ENCODE results near the gene ZSCAN16.
A peak's percentile ranks its signal among the peaks of the same experiment; 100 is the strongest.
"Not testable (repeated sequence)": the region's sequence is repeated elsewhere in the genome, so short reads cannot be mapped to it uniquely, and the experiment has no call there.

The ZSCAN16 gene
- 7.0 to 14.8 reads per million in 2 experiments for total RNA-seq

DNA sequence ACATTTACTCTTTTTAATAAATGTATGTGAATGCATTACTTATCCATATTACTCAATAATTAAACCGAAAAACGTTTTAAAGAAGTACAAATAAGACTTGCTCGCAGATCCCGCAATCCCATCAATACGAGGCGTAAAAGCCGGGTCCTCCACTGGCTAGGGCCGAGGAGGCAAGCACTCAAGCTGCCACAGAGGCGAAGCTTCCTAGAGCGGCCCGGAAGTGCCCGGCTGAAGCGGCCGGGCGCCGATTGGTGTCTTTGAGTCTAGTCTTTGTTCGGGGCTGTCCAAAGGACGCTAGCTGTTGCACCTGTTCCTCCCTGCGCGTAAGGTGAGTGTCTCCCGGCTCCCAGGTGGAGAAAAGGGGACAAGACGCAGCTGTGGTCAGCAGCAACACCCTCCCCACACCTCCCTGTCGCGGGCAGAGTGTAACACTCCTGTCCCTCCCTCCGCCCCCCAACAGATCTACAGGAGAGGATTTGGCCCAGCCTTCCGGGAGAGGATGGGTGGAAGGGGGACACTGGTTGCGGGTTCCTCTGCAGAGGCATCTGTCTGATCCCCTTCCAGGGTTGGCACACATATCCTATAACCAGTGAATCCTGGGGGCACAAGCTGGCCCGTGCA, at the start of gene ZSCAN16:
TSS of gene ZSCAN16 (plus strand) at position 260 of the 621 bp plus-strand sequence. CDS start 835 bp downstream, outside the sequence.
- DNase-seq (ENCODE audit: low read depth) = peak; percentile 47

DNA sequence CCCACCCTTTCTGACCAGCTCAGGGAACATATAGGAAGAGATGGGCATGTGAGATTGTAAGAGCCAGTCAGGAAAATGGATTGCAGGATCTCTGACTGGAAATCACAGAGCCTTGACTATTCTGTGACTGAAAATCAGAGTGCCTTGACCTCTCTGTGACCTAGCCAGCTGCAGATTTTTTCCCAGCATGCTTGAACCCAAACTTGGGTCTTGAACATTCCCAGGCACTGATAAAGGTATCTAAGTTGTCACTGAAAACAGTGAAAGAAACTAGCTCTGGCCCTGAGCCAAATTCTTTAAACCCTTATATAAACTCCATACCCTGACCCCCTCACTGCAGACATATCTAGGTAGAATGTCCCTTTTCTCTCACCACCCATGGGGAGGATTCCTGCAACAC, 46.4 kb upstream of the ZSCAN16 start:
- DNase-seq (ENCODE audit: low read depth) = no peak

DNA sequence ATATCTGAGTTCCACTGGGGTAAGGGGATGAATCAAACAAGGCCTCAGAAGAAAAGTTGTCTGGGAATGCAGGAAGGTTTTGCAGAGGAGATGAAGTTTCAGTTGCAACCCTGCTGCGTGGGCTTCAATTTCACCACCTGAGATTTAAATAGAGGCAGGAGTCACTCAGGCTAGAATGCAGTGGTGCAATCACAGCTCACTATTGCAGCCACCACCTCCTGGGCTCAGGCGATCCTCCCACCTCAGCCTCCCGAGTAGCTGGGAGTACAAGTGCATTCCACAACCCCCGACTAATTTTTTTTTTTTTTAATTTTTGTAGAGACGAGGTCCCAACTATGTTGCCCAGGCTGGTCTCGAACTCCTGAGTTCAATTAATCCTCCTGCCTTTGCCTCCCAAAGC, 45.6 kb upstream of the ZSCAN16 start:
- DNase-seq (ENCODE audit: low read depth) = no peak

DNA sequence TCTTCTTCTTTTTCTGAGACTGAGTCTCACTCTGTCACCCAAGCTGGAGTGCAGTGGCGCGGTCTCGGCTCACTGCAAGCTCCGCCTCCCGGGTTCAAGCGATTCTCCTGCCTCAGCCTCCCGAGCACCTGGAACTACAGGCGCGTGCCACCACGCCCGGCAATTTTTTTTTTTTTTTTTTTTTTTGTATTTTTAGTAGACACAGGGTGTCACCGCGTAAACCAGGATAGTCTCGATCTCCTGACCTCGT, 44.1 kb upstream of the ZSCAN16 start, which contains the start of gene ZNF165:
TSS of gene ZNF165 (plus strand) at position 188 of the 250 bp plus-strand sequence. CDS start 4,913 bp downstream, outside the sequence.
- not testable (repeated sequence) for DNase-seq (ENCODE audit: low read depth)

DNA sequence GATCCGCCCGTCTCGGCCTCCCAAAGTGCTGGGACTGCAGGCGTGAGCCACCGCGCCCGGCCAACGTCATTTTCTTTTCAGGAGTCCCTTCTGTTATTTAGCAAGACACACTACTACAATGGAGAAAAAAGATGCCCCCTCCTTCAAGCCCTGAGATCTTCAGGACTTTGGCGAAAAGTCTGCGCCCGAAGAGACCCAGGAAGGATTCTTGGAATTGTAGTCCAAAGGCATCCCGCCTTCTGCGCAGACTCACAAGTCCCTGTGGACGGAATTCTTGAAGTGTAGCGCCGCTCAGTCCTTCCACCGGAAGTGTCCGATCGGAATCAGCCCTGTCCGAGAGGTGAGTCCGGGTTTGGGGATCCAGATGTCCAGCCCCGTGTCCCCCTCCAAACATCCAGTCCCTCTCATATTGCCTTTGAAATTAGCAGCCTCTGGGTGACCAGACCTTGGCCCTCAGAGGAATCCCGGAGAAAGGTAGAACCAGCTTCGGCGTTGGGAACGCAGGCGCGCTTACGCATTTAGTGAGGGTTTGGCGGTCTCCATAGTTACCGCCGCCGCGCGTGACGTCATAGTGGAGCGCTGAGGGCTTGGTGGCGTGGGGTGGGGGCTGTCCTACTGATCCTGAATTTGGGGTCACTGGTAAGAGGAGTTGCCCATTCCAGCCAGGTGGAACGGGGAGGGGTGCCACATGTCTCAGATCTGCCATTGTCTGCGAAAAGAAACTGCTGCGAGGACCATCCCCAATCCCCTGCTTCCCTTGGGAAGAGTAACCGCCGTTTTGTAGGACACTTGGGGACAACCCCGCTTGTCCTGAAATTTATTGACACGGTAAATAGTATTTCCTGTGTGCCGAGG, 43.6 kb upstream of the ZSCAN16 start:
- peak; percentile 92 for DNase-seq (ENCODE audit: low read depth)

DNA sequence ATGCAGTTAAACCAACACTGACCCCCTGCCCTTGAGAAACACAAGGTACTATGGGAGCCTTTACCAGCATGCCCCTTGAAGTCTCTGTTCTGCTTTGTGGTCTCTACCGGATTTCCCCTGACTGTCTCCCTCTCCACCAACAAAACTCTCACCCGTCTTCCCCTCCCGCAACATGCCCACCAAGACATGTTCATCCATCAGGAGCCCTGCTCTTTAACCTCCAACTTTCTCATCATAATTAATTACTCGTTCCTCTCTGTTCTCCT, 43.0 kb upstream of the ZSCAN16 start:
- peak; percentile 29 for DNase-seq (ENCODE audit: low read depth)

DNA sequence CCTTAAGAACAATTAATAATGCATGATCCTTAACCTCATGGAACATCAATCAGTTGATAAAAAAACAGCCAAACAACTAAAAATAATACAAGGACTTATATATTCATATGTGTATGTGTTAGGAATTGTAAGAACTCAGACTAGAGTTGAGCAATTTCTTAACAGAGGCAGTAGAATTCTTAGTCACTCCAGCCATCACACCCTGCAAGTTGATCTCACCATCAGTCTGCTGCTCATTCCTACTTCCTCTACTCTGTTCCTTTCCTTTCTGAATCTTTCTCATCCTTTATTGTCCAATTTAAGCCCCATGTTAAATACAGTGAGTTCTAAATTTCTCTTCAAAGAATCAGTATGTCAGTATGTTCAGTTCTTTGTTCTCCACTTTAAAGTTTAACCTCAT, 41.5 kb upstream of the ZSCAN16 start:
- no peak for DNase-seq (ENCODE audit: low read depth)

DNA sequence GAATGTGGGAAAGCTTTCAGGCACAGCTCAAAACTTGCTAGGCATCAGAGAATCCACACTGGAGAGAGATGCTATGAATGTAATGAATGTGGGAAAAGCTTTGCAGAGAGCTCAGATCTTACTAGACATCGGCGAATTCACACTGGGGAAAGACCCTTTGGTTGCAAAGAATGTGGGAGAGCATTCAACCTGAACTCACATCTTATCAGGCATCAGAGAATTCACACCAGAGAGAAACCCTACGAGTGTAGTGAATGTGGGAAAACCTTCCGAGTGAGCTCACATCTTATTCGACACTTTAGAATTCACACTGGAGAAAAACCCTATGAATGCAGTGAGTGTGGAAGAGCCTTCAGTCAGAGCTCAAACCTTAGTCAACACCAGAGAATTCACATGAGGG, 35.4 kb upstream of the ZSCAN16 start:
- DNase-seq (ENCODE audit: low read depth) = no peak

DNA sequence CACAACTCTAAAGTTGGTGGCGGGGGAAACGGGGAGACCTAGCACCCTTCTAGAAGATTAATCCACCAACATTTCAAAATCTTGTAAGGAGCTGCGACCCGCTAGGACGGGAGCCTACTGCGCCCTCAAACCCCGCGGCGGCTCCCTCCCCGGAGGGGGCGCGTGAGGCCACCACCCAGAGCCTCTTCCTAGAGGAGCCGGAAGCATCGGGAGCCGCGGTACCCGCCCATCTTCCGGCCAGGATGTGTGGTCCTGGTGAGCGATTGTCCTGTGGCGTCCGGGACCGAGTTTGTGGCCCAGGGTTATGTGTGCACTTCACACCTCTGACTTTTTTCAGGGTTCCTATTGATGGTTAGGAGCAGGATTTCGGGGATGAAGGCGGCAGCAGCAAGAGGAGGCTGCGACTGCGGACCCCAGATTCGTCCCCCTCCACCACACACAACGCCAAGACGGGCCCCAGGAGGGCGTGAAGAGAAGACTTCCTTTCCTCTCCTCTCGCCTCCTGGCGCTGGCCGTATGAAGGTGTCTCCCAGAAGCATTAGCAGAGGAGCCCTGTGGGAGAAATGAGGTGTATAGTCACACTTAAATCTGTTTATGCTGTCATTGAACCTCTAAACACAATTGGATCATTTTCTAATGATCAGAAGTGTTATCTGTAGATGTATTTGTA, 33.4 kb upstream of the ZSCAN16 start:
- no peak for DNase-seq (ENCODE audit: low read depth)

DNA sequence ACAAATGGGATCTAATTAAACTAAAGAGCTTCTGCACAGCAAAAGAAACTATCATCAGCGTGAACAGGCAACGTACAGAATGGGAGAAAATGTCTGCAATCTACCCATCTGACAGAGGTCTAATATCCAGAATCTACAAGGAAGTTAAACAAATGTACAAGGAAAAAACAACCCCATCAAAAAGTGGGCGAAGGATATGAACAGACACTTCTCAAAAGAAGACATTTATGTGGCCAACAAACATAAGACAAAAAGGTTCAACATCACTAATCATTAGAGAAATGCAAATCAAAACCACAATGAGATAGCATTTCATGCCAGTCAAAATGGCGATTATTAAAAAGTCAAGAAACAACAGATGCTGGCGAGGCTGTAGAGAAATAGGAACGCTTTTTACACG, 22.2 kb upstream of the ZSCAN16 start:
- DNase-seq (ENCODE audit: low read depth) = not testable (repeated sequence)

DNA sequence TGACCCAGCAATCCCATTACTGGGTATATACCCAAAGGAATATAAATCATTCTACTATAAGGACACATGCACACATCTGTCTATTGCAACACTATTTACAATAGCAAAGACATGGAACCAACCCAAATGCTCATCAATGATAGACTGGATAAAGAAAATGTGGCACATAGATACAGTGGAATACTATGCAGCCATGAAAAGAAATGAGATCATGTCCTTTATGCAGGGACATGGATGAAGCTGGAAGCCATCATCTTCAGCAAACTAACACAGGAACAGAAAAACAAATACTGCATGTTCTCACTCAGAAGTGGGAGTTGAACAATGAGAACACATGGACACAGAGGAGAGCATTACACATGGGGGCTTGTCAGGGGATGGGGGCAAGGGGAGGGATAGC, 21.7 kb upstream of the ZSCAN16 start:
- not testable (repeated sequence) for DNase-seq (ENCODE audit: low read depth)

DNA sequence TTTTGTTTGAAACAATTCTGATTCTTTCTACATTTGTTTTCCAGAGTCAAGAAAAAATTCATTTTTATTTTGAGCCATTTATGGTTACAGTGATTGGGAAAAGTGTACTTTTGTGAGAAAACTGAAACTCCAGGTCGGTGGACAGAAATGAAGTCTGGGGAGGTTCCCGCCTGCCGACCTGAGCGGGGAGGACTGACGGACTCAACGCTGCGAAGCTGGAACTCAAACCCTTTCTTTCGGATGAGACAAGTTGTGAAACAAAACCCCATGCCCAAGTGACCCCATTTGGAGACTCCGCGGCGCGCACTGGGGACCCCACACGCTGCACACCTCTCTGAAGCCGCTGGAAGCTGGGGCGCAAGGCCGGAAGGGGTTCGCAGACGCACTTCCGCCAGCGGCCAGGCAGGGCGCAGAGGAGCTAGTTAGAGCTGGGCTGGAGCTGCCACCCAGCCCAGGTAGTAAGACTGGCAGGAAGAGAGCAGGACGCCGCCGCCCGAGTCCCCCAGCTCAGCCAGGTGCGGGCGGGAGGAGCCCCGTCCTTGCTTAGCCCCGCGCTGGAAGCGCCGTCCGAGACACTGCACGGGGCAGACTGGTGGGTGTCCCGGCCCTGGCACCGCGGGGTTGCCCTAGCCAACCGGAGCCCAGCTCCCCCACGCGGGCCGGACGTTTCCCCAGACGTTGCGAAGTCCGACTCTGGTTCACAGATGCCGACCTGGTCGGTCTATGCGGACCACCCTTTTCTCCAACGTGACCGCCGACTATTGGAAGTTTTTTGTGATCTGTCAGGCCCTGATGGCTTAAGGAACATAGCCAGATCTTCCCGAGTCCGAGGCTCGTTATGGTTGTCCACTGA, 19.8 kb upstream of the ZSCAN16 start:
- DNase-seq (ENCODE audit: low read depth) = peak; percentile 71

DNA sequence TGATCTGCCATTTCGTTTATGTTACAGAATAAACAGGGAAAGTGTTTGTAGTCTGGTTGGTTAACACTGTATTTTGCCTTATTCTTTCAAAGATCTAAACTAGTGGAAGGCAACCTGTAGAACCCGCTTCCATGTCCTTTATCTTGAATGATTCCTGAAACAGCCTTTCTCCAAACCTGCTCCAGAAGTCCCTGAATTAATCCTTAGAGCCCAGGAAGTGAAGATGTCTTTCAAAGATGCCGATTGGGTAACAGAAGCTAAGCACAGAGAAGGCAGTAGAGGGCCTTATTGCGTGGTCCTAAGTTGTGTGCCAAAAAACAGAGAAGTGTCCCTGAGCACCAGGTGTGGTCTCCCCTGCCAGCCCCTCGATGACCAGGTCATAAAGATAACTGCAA, 19.2 kb upstream of the ZSCAN16 start:
- no peak for DNase-seq (ENCODE audit: low read depth)

DNA sequence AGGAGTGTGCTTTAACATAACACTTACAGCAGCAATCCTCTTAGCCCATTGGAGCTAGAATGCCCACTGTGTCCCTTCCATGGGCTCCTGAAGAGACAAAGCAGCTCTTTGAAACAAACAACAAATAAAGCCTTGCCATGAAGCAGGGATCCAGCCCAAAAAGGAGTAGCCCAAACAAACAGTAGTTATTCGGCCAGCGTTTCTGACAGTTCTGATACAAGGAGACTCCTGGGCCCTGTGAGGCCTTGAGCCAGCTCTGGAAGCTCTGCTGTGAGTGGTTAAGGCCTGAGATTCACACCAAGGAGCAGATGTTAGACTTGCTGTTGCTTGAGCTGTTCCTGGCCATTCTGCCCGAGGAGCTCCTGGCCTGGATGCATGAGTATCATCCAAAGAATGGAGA, 16.9 kb upstream of the ZSCAN16 start:
- DNase-seq (ENCODE audit: low read depth) = no peak

DNA sequence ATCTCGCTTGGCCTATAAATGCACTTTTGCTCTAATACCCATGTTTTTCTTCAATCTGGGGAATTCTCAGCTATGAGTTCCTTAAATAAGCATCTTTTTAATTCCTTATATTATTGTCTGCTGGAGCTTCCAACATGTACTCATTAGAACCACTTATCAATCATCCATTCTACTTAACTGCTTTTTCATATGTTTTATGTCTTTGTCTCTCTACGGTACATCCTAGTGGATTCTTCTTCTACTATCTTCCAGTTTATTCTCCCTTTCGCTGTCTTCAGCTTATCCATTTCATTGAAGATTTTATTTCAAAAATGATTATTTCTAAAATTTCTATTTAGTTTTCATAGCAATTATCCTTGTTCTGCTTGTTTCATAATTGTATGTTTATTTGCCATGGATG, 12.4 kb upstream of the ZSCAN16 start:
- no peak for DNase-seq (ENCODE audit: low read depth)

DNA sequence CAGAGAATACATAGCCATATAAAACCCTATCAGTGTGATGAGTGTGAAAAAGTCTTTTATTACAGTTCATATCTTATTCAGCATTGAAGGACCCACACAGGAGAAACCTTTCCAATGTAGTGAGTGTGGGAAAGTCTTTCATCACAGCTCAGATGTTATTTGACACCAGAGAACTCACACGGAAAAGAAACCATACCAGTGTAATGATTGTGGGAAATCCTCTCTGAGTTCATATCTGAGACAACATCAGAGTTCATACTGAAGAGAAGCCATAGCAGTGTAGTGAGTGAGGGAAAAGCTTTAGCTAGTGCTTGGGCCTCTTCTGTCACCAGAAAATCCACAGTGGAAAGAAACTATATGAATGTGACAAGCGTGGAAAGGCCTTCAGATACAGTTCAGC, 8.6 kb upstream of the ZSCAN16 start:
- no peak for DNase-seq (ENCODE audit: low read depth)

DNA sequence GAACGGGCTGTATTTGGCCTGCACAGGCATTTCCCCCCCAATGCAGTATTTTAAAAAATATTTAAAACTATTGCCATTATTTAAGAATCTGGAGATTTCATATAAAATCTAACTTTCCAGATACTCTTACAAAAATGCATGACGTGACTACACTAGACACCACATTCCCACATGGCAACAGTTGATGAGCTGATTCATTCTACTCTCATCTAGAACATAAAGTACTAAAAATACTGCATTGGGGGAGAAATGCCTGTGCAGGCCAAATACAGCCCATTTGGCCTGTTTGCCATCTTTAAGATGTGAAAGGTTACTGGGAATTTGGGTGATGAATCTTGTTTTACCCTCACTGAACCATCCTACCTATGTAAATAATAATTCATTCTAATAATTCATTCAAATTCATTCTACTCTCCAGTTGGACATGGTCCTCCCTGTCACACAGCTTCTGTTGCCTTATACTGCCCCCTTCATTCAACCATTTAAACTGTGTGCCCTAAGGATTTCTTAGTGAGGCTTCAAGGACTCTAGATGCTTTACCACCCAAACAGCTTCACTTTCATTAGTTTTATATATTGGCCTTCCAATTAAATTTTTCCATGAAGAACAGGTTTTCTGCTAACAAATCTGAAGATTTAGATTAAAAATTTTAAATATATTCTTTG, 6.9 kb upstream of the ZSCAN16 start:
- DNase-seq (ENCODE audit: low read depth) = no peak

DNA sequence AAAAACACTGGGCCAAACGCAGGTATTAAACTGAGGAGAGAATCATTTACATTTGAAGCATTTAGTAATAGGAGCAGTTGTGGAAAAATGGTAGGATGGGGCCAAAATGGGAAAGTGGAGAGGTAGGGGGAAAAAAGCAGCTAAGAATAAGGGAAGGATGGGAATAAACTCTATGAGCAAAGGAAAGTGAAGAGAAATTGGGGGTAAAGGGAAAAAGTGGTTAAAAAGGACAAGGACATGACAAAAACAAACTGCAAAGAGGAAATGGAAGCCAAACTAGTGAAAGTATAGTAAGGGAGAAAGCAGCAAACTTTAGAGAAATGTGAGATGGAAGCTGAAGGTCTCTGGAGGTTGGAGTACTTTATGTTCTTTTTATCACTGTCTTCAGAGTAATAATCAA, 6.2 kb upstream of the ZSCAN16 start:
- no peak for DNase-seq (ENCODE audit: low read depth)

DNA sequence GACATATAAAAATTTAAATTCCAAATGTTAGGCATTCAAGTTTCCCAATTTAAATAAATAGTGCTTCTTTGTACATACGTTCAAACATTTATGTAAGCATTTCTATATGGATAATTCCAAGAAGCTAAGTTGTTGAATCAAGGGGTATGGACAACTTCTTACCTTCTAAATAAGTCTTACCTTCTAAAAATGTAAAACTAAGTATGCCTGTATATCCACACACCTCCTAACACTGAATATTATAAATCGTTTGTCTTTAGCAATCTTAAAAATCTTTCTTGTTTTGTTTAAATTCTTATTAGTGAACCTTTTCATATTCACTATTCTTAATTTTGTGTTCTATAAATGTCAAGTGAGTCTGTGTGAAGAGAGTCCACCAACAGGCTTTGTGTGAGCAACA, 2.5 kb upstream of the ZSCAN16 start:
- DNase-seq (ENCODE audit: low read depth) = no peak

DNA sequence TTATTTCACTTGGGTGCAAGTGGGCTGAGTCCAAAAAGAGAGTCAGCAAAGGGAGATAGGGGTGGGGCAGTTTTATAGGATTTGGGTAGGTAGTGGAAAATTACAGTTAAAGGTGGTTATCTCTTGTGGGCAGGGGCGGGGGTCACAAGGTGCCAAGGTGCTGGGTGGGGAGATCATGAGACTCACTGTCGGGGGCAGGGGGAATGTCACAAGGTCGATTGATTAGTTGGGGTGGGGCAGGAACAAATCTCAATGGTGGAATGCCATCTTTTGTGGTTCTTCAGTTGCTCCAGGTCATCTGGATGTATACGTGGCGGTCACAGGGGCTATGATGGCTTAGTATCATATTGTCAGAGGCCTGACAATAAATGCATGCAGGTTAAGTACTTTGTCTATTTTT, 2.1 kb upstream of the ZSCAN16 start:
- DNase-seq (ENCODE audit: low read depth) = not testable (repeated sequence)

DNA sequence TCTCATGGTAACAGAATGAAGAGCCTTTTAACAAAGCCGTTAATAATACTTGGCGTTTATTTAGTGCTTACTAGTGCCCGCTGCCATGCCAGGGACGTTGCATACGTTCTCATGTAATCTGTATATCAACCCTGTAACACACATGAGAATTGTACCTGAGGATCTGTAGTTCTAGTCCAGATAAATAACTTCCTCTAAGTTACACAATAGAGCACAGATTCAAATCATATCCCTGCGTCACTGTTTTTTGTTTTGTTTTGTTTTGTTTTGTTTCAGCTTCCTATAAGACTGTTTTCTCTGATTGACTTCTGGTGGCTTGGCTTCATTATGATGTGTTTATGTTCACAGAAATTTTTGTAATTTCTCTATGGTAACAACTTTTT, 553 bp downstream of the ZSCAN16 start:
- no peak for DNase-seq (ENCODE audit: low read depth)

DNA sequence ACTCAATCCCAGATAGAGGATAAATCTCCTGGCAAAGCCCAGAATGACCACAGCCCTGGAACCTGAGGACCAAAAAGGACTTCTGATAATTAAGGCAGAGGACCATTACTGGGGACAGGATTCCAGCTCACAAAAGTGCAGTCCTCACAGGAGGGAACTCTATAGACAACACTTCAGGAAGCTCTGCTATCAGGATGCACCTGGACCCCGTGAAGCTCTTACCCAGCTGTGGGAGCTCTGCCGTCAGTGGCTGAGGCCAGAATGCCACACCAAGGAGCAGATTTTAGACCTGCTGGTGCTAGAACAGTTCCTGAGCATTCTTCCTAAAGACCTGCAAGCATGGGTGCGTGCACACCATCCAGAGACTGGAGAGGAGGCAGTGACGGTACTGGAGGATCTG, 992 bp downstream of the ZSCAN16 start:
- DNase-seq (ENCODE audit: low read depth) = no peak
